ENCODE data around the gene NPTXR.

GRCh38 chr22:38828616-38829205 lies 15.1 kb downstream of the NPTXR start:
- TF ChIP-seq POLR2A (IDR thresholded peaks at IDR 0.05; ENCODE audit: low read depth, low read length) (no peak), CTCF (conservative IDR thresholded peaks at IDR 0.05; ENCODE audit: low read depth, low read length) (no peak), USF2 (IDR thresholded peaks at IDR 0.05; ENCODE audit: low read depth, low read length) (no peak), ELK1 (IDR thresholded peaks at IDR 0.05; ENCODE audit: borderline replicate concordance, low read depth, low read length) (no peak), SMC3 (IDR thresholded peaks at IDR 0.05; ENCODE audit: low read depth, low read length) (no peak), MAFK (IDR thresholded peaks at IDR 0.05; ENCODE audit: low read depth, low read length) (no peak), RFX5 (IDR thresholded peaks at IDR 0.05; ENCODE audit: low read depth, low read length) (no peak), MAZ (IDR thresholded peaks at IDR 0.05; ENCODE audit: borderline replicate concordance, low read depth, low read length) (no peak), CEBPB (IDR thresholded peaks at IDR 0.05; ENCODE audit: low read depth, low read length) (no peak), FOS (IDR thresholded peaks at IDR 0.05; ENCODE audit: low read depth, low read length) (no peak), MXI1 (IDR thresholded peaks at IDR 0.05; ENCODE audit: borderline replicate concordance, low read depth, low read length) (no peak), CHD1 (IDR thresholded peaks at IDR 0.05; ENCODE audit: low read depth, low read length) (no peak)

Measured in IMR-90 (cell line).